Measurements from ENCODE around the gene CYB5R3.

Gene CYB5R3
- total RNA-seq: 35.9 to 54.9 reads per million in 2 donors

DNA sequence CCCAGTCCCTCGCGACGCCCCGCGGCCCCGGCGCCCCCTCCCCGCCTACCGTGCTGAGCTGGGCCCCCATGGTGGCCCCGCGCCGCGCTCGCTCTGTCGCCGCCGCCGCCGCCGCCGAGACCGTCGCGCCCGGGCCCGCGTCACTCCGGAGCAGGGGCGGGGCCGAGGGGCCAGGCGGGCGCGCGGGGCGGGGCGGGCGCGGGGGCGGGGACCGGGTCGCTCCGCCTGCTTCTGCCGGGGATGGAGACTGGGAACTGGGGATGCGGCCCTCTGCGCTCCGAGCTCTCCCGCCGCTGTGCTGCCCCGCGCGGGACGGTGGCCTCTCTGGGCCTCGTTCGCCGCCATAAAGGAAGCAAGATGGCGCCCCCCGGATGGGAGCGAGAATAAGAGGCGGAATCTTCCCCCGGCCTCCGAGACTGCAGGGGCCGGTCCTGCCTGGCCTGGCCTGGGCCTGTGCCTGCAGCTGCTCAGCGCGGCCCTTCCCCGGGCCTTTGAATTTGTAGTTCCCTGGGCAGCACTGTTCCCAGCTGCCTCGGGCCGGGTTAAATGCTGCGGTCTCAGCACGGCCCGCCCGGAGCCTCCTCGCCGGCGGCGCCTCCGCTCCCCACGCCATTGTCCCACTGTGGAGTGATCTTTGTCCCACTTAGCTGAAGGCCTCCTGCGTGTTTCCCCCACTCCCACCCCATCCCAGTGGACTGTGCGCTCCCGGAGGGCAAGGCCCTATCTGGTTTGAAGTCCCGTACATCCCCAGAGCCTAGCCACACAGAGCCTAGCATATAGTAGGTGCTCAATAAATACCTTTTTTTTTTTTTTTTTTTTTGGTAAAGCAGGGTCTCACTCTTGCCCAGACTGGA is at the start of gene CYB5R3:
TSS of gene CYB5R3 (minus strand) at position 147 of the 854 bp plus-strand sequence. CDS start at position 70, 77 bp downstream.
- DNase-seq: peak; percentile 57 to 76 (median 69)

DNA sequence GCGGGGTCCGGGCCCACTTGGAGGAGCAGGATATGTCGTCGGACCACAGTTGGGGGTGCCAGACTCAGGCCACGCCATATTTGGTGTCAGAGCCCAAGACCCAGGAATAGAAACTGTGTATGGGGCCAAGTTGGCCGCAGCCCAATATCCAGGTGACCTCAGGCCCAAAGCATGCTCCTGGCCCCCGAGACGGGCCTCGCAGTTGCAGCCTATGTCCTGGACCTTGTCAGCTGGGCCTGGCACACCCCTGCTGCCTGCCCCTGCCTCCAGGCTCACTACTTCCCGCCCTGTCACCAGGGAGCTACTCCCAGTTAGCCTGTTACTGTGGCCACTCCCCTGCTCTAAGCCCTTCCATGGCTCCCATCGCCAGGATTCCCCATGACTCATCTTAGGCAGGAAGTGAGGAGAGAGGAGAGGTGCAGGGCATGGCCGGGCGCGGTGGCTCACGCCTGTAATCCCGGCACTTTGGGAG is 48.4 kb upstream of the CYB5R3 start:
- no peak for DNase-seq

DNA sequence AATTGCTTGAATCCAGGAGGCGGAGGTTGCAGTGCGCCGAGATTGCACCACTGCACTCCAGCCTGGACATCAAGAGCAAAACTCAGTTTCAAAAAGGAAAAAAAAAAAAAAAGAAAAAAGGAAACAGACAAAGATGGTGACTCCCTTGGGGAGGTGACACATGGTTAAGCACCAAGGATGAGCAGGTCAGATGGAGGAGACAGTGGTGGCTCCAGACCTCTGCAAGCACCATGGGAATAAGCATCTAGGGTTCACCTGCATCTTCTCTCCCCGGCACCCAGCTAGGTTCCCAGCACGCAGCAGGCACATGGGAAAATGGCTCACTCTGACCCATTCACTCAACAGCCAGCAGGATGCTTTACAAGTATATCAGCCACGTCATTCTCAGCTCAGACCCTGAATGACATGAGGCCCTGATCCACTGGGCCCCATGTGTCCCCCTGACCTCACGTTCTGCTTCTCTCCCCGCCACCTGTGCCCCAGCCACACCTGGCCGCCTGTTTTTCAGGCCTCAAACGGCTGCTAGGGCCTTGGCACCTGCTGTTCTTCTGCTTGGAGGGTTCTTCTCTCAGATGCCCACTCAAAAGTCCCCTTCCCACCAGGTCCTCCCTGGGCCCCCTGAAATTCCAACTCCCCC is 47.3 kb upstream of the CYB5R3 start:
- no peak for DNase-seq

DNA sequence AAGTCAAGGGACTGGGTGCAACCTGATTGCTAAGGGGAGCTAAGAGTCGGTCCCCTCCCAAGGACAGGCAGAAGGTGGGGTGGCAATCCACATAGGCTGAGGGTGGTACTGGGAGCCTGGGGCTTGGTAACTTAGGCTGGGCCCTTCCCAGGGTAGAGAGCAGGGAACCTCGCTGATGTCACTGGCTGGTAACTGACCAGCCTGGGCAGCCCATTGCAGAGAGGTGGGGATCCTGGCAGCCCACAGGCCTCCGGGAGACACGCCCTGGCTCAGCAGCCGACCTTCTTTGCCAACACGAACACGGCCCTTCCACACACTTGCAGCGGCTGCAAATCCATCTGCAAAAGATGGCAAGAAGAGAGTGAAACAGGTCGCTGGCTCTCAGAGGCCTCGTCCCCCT is 46.1 kb upstream of the CYB5R3 start:
- no peak for DNase-seq

DNA sequence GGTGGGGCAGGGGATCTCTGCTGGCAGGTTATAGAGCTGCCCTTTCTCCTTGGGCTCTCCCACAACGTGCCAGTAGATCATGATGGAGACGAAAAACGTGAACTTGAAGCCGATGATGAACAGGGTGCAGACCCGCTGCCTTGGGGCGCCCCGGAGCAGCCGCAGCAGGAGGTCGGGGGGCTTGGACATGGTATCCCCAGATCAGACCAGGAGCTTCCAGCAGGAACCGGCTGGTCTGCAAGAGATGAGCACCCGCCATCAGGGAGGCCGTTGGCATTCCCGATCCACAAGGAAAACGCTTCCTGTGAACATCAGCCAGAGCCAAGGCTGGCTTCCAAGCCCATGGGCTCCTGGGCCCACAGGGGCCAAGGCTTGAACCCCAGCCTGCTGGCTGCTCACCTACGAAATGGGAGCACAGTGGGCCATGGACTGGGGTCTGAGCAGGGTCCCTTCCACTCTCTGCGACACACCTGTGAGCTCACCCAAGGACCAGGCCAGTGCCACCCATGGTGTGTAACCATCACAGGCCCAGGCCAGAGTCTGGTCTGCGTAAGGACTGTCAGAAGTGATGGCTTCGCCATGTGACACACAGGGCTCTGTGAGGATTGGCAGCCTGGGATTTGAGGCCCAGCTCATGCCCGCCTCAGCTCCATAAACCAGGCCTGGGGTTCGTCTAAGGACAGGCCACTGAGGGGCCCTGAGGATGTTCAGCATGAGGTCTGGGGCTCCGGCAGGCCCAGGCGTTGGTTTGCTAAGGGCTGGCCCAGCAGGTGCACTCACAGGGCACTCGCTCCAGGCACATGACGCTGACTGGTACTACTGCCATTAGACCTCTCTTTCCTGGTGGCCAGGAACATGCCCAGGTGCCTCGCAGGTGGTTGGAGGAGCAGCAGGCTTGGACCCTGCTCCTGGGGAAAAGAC is 44.8 kb upstream of the CYB5R3 start:
- DNase-seq: no peak

DNA sequence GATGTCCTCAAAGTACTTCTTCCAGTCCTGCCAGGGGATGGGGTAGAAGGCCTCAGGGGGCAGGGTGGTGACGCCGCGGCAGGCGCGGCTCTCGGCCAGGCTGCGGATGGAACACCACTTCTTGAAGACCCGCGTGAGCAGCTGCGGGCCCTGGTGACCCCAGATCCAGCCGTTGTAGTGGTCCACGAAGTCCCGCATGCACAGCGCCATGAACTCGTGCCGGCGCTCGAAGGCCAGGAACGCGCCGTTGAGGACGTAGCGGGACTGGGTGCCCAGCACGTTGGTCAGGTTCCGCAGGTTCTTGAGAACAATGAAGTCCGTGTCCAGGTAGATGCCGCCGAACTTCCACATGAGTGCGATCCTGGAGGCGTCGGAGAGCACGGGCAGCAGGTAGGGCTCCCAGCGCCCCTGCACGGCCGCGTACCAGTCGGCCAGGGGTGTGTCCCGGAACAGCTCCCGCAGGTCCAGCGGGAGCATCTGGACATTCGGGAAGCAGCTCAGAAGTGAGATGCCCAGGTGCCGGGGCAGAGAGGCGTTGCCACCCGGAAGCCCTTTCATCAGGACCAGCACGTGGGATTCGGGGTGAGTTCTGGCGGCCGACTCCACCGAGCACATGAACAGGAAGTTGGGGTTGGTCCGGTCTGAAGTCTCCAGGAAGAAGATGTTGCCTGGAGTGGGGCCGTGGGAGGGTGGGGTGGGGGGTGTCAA is 44.0 kb upstream of the CYB5R3 start:
- DNase-seq: no peak

DNA sequence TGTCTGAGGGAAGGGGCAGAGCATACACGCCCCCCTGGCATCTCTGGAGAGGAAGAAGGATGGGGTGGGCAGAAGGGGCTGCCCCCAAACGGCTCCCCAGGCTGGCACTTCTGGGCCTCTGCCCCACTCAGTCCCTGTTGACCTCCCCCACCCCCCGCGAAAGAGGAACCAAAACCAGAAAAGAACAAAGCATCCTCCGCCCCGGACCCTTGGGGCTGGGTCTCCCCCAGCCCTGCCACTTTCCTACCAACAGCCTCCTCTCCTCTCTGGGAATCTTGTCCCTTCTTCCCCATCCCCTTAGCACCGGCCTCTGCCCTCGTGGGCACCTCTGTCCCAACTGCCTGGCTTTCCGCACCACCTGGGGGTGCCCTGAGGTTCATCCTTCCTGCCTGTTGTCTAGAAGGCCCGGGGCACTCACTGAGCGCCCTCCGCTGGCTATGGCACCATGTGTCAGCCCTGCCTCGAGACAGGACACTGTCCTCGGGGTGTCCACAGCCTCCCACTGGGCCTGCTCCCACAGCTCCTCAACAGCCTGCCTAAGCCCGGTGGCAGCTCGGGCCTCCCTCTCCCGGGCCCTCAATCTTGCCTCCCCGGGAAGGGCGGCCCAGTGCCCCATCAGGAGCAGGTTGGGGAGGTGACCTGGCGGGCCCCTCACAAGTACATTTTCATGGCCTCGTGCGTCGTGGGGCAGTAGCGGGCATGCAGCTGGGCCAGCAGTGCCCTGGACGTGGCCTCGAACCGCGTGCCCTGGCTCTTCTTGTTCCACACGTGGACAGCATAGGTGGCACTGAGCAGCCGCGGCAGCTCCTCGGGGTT is 43.3 kb upstream of the CYB5R3 start:
- no peak for DNase-seq

DNA sequence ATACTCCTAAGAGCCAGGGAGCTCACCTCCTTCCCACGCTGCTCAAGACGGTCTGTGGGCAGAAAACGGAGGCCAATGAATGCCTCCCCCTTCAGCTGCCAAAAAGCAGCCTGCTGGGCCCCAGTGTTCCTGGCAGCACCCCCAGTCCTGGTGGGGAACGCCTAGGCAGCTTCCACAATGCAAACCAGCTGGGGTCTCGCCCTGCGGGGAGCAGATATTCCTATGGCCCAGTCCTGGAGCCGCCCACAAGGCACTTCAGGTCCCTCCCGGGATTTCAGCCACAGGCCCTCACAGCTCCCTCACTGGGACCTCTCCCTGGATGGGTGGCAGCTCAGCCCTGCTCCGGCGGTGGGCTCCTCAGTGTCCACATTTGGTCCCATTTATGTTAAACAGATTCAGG is 42.2 kb upstream of the CYB5R3 start:
- no peak for DNase-seq

DNA sequence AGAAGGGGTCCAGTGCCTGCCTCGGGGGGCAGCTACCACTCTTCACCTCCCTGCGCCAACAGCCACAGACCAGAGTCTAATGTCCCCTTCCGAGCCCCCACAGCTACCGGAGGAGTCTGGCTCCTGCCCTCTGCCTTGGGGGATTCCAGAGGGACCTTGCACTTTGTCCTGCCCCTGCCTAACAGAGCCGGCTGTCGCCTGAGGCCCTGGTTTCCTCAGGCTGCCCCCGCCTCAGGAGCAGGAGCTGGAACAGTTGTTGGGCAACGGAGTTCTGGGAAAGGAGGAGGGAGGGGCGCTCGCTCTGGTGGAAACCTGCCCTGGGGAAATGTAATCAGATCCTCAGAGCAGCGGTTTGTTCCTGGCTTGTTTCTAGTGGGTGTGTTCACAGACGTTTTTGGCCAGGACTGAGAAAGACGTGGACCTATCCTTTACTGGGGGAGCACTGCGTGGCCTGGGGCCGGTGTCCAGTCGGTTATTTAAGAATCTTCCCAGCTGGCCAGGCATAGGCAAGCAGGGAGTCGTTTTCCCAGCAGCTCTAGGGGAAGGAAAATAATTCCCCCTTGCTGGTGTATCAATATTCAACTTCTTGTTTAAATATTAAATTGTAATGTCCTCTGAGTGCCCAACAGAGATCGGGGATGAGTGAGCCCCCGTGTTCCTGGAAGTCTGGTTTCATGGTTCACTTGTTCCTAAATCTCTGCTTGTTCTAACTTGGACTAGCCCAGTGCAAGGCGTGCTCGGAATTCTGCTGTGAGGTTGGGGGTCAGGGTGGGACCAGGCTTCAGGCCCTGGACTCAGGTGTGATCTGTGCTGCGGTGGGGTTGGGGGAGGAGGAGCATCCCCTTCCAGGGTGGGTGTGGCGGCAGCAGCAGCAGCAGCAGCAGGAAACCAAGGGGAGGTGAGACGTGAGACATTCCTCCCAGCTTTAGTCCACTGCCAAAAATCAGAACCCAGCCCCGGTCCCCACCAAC is 39.3 kb upstream of the CYB5R3 start:
- DNase-seq: no peak

DNA sequence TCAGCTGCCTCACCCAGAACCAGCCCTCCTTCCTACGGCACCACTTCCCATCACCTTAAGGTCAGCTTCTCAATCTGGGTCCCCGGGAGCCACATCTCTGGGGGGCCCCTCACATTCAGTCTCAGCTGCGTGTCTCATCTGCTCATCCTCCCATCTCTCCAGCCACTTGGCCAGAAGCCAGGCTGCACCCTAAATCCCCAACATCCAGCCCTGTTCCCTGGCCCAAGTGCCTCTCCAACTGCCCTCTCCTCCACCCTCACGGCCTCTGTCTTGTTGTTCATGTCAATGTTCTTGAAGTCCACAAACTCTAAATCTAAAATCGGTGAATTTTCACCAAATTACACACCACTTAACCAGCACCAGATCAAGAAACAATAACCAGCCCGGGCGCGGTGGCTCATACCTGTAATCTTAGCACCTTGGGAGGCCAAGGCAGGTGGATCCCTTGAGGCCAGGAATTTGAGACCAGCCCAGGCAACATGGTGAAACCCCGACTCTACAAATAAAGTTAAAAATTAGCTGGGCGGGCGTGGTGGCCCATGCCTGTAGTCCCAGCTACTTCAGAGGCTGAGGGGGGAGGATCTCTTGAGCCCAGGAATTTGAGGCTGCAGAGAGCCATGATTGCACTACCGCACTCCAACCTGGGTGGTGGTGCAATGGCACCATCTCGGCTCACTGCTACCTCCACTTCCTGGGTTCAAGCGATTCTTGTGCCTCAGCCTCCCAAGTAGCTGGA is 37.7 kb upstream of the CYB5R3 start:
- DNase-seq: no peak

DNA sequence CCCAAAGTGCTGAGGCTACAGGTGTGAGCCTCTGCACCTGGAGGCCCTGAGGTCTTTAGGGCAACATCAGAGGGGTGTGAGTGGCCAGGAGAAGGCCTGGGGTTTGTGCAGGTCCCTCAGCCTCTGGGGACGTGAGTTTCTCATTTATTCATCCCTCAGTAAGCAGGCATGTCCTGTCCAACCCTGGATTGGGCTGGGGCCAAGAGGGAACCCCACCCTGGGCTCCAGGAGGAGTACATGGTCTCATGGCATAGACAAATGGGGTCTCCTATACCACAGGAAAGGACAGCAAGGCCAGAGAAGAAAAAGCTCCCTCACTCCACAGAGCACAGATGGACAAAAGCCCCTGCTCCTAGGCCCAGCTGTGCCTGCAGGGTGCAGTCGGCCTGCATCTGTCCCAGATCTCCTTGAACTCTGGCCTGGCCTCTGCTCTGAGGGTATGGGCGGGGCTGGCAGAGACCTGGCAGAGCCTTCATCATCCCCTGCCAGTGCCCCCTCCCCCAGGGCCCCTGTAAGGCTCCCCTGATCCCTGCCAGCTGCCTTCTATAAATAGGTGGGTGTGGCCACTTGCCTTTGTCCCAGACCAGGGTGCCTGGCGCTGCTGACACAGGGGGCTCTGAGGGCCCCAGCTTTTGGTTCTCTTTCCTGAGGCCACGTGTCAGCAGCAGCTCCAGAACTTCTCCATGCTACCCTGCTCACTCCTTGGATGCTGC is 36.9 kb upstream of the CYB5R3 start:
- DNase-seq: no peak

DNA sequence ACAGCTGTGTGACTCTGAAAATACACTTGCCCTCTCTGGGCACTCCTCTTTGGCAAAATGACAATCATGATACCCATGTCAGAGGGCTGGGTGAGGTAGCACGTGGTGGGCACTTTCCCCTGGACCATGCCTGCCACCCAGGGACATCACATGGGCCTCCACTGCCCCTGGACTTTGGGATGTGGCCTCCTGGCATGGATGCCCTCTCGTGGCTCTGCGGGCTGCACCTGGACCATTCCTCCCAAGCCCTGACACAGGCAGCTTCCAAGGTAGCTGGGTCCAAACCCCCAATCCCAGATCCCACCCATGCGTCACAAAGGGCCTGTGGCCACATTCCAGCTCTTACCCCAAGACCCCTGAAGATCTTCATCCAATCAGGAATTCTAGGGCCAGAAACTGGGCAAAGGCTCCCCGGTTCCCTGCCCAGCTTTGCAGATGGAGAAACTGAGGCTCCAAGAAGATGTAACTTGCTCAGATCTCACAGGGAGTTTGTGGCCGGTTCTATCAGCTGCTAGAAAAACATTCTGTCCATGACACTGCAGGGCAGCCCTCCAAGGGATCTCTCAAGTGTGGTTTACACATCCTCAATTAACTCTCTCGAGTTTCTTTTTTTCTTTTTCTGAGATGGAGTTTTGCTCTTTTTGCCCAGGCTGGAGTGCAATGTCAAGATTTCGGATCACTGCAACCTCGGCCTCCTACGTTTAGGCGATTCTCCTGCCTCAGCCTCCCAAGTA is 35.4 kb upstream of the CYB5R3 start:
- no peak for DNase-seq

DNA sequence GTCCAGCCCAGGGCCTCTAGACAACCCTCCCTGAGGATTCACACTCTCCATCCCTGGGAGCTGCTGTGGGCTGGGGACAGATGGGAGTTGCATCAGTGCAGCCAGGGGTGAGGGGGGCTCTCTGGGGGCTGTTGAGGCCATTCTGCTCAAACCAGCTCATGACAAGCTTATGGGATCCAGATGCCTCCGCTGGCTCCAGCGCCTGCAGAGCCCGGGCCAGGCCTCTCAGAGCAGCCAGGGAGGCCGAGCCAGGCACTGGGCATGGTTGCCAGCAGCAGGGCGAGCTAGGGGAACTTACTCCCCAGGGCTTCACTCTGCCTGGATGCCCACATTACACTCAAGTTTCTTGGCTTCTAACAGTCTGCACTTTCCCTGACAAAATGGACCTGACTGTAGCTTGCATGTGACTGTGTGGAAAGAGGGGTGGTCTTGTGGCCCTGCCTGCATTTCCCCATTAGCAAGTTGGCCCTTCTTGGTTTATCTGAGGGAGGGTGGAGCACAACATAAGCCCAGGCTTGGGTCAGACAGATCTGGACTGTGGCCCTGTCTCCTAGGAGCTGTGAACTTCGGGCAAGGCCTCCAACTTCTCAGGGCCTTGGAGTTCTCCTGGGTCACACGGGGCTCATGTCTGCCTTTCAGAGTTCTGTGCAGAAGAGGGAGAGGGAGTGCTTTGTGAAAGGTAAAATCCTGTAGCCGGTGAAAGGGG is 34.5 kb upstream of the CYB5R3 start:
- no peak for DNase-seq

DNA sequence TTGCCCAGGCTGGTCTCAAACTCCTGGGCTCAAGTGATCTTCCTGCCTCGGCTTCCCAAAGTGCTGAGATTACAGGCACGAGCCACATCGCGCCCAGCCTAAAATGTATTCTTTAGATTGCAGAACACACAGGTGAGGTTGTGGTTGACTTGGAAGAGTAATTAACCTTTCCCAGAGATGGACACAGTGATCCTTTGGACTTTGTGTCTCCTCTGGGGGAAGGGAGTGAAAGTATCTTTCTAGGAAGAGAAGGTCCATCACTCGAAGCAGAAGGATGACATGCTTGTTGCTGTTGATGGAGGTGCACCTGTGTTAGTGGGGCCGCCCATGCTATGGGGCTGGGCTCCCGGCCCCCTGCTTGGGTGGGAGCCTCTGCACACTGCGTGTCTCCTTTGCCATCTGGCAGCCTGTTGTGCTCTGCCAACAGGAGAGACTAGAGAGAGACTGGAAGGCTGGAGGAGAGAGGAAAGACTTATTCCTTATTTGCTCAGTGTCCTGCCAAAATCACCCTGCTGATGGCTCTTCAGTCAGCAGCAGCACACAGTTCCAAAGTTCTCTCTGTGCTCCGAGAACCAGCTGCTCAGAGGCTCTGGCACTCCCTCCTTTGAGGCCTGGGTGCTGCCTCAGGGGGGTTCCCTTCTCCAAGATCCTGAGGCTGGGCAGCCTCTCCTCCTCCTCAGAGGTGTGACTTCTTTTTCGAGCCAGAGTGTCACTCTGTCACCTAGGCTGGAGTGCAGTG is 33.1 kb upstream of the CYB5R3 start:
- DNase-seq: no peak

DNA sequence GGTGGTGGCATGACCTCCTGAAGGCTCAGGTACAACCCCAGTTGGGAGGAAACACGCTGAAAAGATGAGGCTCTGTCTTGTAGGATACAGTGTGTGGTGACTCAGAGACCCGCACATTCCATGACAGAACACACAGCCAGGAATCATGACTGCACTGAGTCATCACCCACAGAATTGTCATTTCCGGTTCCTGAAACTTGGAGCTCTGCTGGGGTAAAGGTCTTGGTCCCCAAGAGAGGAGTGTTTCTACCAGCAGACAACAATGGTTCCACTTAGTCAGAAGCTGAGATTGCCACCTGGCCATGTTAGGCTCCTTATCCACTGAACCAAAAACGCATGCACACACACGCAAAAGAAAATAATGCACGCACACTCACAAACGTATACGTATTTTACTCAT is 31.5 kb upstream of the CYB5R3 start:
- DNase-seq: no peak

DNA sequence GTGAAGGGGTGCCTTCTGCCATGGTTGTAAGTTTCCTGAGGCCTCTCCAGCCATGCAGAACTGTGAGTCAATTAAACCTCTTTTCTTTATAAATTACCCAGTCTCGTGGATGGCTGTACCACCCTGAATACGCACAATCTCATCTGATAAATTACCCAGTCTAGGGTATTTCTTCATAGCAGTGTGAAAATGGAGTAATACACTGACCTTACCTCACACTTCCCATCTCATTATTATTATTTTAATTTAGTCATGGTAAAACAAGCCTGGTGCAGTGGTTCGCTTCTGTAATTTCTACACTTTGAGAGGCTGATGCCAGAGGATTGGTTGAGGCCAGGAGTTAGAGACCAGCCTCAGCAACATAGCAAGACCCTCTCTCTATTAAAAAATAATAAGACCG is 30.5 kb upstream of the CYB5R3 start:
- DNase-seq: no peak

DNA sequence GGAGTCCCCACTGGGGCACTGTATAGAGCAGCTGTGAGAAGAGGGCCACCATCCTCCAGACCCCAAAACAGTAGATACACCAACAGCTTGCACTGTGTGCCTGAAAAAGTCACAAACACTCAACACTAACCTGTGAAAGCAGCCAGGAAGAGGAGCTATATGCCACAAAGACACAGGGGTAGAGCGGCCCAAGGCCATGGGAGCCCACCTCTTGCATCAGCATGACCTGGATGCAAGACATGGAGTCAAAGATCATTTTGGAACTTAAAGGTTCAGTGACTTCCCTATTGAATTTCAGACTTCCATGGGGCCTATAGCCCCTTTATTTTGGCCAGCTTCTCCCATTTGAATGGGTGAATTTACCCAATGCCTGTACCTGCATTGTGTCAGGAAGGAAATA is 29.7 kb upstream of the CYB5R3 start:
- DNase-seq: no peak
